Skin epidermis (tissue), 12 donors: ENCODE measurements around the gene RIMBP3C.
"Not testable (repeated sequence)": the region's sequence is repeated elsewhere in the genome, so short reads cannot be mapped to it uniquely, and the experiment has no call there.

Experiments
- H3K27ac ChIP-seq, 21 experiments: fragments of 200-600 bp; sonication (generic) in 11 of 21; one replicate each; pipeline ENCODE4 v1.5.0; 2020; ENCODE audit warnings: mild to moderate bottlenecking in 3 of 21, inconsistent platforms in 2 of 21, moderate library complexity in 2 of 21
- H3K4me3 ChIP-seq, 7 experiments: fragments of 200-600 bp; sonication (generic) in 2 of 7; one replicate each; pipeline ENCODE4 v1.5.0; 2020; ENCODE audit warnings: inconsistent platforms in 2 of 7, mild to moderate bottlenecking in 2 of 7, moderate library complexity in 1 of 7

Gene RIMBP3C

GRCh38 chr22:21544432-21545322, 6.6 kb downstream of the RIMBP3C start:
- not testable (repeated sequence) for H3K4me3 ChIP-seq

DNA sequence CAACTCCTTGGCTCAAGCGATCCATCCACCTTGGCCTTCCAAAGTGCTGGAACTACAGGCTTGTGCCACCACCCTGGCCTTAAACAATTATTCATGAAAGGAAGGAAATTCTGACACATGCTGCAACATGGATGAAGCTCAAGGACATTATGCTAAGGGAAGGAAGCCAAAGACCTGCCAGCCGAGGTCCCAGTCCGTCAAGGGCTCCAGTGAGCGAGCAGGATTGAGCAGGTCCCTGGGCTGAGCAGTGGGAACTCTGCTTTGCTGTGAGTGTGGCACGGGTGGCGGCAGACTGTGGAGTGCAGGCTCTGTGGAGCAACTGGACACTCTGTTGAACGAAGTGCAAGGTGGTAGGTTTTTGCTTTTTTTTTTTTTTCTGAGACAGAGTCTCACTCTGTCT, 11.4 kb downstream of the RIMBP3C start:
- not testable (repeated sequence) for H3K4me3 ChIP-seq, H3K27ac ChIP-seq

More at GRCh38 chr22:21544432-21545322, 6.6 kb downstream of the RIMBP3C start:
- H3K27ac ChIP-seq, result not testable (repeated sequence)

DNA sequence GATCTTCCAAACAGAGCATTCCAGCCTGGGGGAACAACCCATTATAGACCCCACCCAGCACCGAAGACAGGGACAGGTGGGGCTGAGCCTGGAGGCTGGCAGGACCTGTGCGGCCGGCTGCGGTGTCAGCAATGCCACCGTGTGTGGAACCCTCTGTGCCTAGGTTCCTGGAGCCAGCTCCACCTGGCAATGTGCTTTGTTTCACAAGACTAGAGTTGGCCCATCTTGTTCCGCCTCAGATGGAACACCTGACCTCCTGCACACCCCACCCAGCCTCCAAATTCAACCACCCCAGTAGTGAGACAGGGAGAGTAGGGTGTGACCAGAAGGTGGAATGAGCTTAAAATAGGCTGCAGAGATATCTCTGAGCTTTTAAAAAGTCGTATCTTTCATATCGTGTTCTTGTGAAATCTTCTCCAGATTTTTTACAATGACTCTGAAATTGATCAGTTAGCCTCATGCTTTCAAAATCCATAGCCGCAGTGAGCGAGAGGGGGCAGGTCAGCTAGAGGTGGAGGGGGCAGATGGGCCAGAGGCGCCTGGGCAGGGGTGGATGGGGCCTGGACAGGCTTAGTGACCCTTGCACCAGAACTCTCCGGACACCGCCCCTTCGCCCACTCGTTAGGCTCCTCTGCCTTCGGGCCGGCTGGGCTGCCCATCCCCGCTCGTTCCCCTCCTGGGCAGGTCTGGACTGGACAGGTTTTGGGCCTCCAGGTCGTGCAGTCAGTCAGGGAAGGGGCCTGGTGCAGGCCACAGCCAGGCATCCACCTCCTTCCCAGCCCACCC, 18.2 kb downstream of the RIMBP3C start:
- not testable (repeated sequence) for H3K4me3 ChIP-seq, H3K27ac ChIP-seq

GRCh38 chr22:21531525-21531924, 19.7 kb downstream of the RIMBP3C start:
- not testable (repeated sequence) for H3K27ac ChIP-seq, H3K4me3 ChIP-seq

DNA sequence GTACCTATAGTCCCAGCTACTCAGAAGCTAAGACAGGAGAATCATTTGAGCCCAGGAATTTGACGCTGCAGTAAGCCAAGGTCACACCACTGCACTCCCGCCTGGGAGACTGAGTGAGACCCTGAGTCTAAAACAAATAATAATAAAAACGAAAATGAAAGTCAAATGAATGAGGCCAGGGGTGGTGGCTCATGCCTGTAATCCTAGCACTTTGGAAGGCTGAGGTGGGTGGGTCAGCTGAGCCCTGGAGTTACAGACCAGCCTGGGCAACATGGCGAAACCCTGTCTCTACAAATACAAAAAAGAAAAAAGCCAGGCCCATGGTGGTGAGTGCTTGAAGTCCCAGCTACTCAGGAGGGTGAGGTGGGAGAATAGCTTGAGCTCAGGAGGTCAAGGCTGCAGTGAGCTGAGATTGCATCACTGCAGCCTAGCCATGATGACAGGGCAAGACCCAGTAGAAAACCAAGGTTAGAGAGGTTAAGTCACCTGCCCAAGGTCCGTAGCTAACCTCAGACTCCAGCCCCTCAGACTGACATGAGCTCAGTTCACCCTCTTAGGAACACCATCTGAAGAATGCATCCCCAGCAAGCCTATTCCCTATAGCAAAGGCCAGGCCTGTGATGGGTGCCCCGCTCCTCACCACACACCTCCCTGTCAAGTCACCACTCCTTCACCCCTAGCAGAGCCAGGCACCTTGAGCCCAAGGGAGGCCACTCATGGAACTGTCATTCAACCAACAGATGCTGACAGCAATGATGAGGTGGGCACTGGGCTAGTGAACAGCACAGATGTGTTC, 24.4 kb downstream of the RIMBP3C start:
- not testable (repeated sequence) for H3K4me3 ChIP-seq, H3K27ac ChIP-seq

DNA sequence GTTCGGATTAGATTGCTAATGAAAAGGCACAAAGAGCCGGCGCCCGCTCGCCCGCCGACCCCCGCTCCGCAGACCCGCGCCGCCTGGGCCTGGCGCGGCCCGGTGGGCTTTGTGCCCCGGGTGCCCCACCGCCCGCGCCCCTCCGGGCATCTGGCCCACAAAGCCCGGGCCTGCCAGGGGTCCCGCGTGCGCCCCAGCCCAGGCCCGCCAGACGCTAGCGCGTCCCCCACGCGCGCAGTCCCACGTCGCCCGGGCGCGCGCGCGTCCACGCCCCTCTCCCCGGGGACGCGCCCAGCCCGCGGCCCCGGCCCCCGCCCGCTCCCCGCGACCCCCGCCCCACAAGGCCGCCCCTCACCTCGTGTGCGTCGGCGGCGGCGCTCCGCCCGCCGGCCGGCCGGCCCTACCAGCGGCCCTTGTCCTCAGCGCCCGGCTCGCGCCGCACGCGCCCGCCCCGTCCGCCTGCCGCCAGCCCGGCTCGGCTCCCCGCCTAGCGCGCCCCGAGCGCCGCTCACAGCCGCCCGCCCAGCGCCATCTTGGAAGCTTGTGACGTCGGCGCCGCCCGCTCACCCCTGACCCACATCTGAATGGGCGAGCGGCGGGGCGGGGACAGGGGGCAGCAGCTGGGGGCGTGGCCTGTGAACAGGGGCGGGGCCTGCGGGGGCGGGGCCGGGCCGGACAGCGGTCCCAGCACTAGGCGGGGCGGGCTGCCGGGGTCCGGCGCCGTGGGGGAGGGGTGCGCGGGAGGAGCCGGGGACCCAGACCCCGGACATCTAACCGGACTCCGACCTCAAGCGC, 34.1 kb downstream of the RIMBP3C start:
- not testable (repeated sequence) for H3K27ac ChIP-seq, H3K4me3 ChIP-seq

DNA sequence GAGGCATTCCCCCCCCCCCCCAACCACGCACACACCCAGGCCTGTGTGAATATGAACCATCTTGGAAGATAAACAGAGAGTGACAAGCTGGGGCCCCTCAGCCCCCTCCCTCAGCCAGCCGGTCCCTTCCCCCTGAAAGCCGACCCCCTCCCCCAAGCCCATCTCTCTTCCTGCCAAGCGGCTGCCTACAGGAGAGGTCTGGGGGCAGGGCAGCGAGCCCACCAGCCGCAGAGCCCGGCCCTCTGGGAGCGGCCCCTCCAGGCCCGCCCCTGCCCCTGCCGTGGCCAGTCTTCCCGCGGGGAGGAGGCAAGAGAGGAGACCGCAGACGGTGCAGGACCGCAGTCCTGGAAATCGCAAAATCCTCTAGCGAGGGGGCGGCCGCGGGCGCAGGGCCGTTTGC, 34.7 kb downstream of the RIMBP3C start:
- H3K27ac ChIP-seq, H3K4me3 ChIP-seq: not testable (repeated sequence)

- not testable (repeated sequence) for H3K4me3 ChIP-seq, H3K27ac ChIP-seq
Observed at GRCh38 chr22:21515234-21515633, 36.0 kb downstream of the RIMBP3C start.

GRCh38 chr22:21514117-21514516, 37.1 kb downstream of the RIMBP3C start:
- H3K27ac ChIP-seq, H3K4me3 ChIP-seq: not testable (repeated sequence)

- H3K4me3 ChIP-seq, H3K27ac ChIP-seq: not testable (repeated sequence)
Observed at GRCh38 chr22:21512022-21512421, 39.2 kb downstream of the RIMBP3C start.

DNA sequence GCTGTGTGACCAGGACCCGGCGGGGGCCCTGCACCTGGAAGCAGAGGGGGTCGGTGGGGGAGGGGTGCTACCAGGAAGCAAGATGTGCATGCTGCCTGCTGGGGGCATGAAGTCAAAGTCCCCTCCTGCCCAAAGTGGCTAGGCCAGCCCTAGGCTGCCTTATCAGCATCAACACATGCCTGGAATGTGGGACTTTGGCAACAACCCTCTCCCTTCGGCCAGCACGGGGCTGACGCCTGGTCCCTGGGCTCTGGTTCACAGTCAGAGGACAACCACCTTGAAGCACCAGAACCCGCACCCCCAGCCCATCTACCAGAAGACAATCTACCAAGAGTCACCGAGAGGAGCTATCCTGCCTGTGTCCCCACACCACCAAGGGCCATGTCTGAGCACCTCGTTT, 40.9 kb downstream of the RIMBP3C start:
- not testable (repeated sequence) for H3K27ac ChIP-seq, H3K4me3 ChIP-seq

DNA sequence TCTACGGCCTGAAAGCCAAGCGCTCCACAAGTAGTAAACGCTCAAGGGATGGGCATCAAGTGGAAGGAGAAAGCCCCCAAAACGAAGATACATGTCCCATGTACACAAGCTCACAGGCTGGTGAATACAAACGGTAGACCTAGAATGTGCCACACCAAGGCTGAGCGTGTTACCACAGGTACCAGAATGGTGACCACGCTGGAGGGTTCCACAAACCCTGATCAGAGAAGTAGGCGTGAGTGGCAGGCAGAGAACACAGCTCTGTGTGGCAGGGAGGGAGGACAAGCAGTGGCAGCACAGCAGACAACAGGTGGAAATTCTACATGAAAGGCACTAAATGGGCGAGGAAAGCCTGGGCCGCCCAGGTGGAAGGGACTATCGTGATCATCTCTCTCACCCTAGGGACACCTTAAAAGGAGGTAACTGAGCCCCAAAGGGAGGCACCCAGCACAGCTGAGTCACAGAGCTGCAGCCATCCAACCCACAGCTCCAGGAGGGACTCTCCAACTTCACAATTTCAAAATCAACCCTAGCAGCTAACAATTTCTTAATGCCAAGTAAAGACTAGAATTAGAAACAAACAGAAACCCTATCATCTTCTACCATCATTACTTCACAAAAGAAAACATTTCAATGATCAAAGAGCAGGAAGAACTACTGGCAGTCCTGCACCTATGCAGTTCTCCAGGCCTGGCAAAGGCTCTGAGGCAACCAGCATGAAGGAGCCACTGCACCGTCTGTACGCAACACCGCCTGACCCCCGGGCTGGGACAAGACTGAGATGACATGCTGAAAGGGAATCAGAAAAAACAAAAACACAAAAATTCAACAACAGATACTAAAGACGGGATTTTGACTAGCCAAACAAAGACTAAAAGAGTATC, 51.4 kb downstream of the RIMBP3C start:
- H3K4me3 ChIP-seq, H3K27ac ChIP-seq: not testable (repeated sequence)

DNA sequence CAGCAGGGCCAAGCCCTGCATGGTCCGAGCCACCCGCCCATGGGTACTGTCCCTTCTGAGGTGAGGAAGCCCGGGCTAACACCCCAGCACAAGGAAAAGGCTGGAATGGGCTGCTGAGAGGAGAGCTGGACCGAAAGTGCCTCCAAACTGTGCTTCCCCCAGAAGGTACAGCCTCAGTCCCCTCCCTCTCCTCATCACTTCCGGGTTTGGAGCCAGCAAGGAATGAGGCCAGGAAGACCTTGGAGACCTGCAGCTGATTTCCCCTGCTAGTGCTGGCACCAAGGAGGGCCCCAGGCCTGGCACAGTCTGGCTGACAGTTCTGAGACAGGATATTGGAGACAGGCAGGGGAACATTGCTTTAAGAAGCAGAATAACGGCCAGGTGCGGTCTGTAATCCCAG, 52.8 kb downstream of the RIMBP3C start:
- H3K27ac ChIP-seq, H3K4me3 ChIP-seq: not testable (repeated sequence)

DNA sequence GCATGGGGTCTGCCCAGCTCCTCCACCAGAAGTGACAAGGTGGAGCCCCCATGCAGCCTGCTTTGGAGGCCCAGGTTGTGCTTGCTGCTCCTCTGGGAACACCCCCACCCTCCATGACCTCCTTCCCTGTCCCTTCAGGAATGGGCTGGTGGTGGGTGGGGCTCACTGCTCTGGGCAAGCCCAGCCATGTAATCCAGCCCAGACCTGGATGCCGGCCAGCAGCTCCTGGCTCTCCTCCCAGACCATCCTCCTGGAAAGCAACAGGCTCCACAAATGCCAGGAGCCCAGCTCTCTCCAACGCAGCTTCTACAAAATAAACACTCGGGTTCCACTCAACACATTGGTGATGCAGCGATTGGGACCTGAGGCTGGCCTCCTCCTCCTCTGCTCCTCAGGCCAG, 53.3 kb downstream of the RIMBP3C start:
- H3K27ac ChIP-seq, H3K4me3 ChIP-seq: not testable (repeated sequence)
